Activated CD8-positive, alpha-beta T cell treated with anti-CD3 and anti-CD28 coated beads for 36 hours (primary cell): ENCODE data around the gene CABS1. TPM values are rescaled to one million over a fixed set of nuclear protein-coding genes. Genes with fewer than 3 reads are reported as not detected.

ENCODE experiments used
- ATAC-seq: fragments of 200-7000 bp; cut with Tn5 transposase; one replicate; pipeline ENCODE4 v1.10.0; 2021; ENCODE audit warnings: mild to moderate bottlenecking, moderate library complexity
- CTCF ChIA-PET: fragments of 350-600 bp; sonication (Branson Sonifier 250); formaldehyde crosslinking; loops from one replicate; lab custom pipeline; 2021; ENCODE audit warnings: antibody characterized with exemption; lab: Charles Lee
- POLR2A ChIA-PET: fragments of 350-600 bp; sonication (Branson Sonifier 250); formaldehyde crosslinking; loops from one replicate; lab custom pipeline; 2021; ENCODE audit warnings: antibody characterized with exemption; lab: Charles Lee
- DNase-seq: peaks from one replicate; pipeline ENCODE4 v3.0.0-alpha.2; 2020
- H3K27ac Mint-ChIP-seq: one replicate; pipeline ENCODE4 v1.8.0; 2021; ENCODE audit warnings: mild to moderate bottlenecking, mixed read lengths
- H3K27me3 Mint-ChIP-seq: one replicate; pipeline ENCODE4 v1.8.0; 2021; ENCODE audit warnings: mixed read lengths
- H3K36me3 Mint-ChIP-seq: one replicate; pipeline ENCODE4 v1.8.0; 2021; ENCODE audit warnings: low read depth, mixed read lengths
- H3K4me1 Mint-ChIP-seq: one replicate; pipeline ENCODE4 v1.8.0; 2021; ENCODE audit warnings: low read depth, mixed read lengths
- H3K4me3 Mint-ChIP-seq: one replicate; pipeline ENCODE4 v1.8.0; 2021; ENCODE audit warnings: mild to moderate bottlenecking, moderate library complexity, mixed read lengths
- H3K9me3 Mint-ChIP-seq: one replicate; pipeline ENCODE4 v1.8.0; 2021; ENCODE audit warnings: mixed read lengths
- CTCF ChIP-seq: fragments of 200-600 bp; IDR thresholded peaks from one replicate; pipeline ENCODE4 v1.8.0; 2022; ENCODE audit warnings: antibody characterized with exemption, mild to moderate bottlenecking
- intact Hi-C: fragments of 100-400 bp; cut with micrococcal nuclease; formaldehyde crosslinking; loops from one replicate; pipeline ENCODE4 v1.10.0; 2022
- total RNA-seq, 2 experiments: library from RNA; stranded (reverse); gene quantifications; one replicate each; pipeline ENCODE4 v1.2.3, GENCODE V29; 2021

CABS1 gene
- total RNA-seq, 2 experiments from 2014 or later, result not detected

- no peak for TF ChIP-seq CTCF
- no peaks in the 10 kb centered on the region for H3K4me1 Mint-ChIP-seq
- ChIA-PET POLR2A (no interaction called here), CTCF (no interaction called here)
- no peak overlapping the region for H3K27ac Mint-ChIP-seq
- no peaks in the 10 kb centered on the region for H3K36me3 Mint-ChIP-seq
- intact Hi-C loops, result no loop called here
- DNase-seq (no peak), ATAC-seq (no peak)
- H3K4me3 Mint-ChIP-seq, result no peak overlapping the region
- H3K9me3 Mint-ChIP-seq, result no peaks in the 10 kb centered on the region
- no peaks in the 10 kb centered on the region for H3K27me3 Mint-ChIP-seq
Observed at GRCh38 chr4:70356185-70356584, 21.4 kb downstream of the CABS1 start.

- DNase-seq, result no peak
- no peaks in the 10 kb centered on the region for H3K27me3 Mint-ChIP-seq
- no peak overlapping the region for H3K4me3 Mint-ChIP-seq
- no peaks in the 10 kb centered on the region for H3K36me3 Mint-ChIP-seq
- no peak for TF ChIP-seq CTCF
- H3K9me3 Mint-ChIP-seq, result no peaks in the 10 kb centered on the region
- ChIA-PET POLR2A (no interaction called here), CTCF (no interaction called here)
- ATAC-seq, result no peak
- intact Hi-C loops, result no loop called here
- H3K27ac Mint-ChIP-seq, result no peak overlapping the region
- H3K4me1 Mint-ChIP-seq, result no peaks in the 10 kb centered on the region
Observed at GRCh38 chr4:70359115-70359661, 24.4 kb downstream of the CABS1 start.

GRCh38 chr4:70360460-70360859 is 25.7 kb downstream of the CABS1 start, which contains the start of gene SMR3A:
Gene SMR3A, plus strand, starts transcription at chr4:70360760. Its CDS starts 1,356 bp downstream, at chr4:70362116.
- Mint-ChIP-seq H3K9me3 (no peaks in the 10 kb centered on the region), H3K27me3 (no peaks in the 10 kb centered on the region), H3K36me3 (no peaks in the 10 kb centered on the region), H3K4me3 (no peak within 1 kb of the TSS), H3K4me1 (no peaks in the 10 kb centered on the region), H3K27ac (no peak within 1 kb of the TSS)
- no peak for TF ChIP-seq CTCF
- DNase-seq (no peak), ATAC-seq (no peak)
- ChIA-PET CTCF (no interaction called here), POLR2A (no interaction called here)
- intact Hi-C loops, result no loop called here

- ATAC-seq (no peak), DNase-seq (no peak)
- POLR2A ChIA-PET, result no interaction called here
- intact Hi-C loops, result no loop called here
- H3K9me3 Mint-ChIP-seq, result no peaks in the 10 kb centered on the region
- no peak overlapping the region for H3K4me3 Mint-ChIP-seq
- CTCF ChIA-PET, result no interaction called here
- no peak for TF ChIP-seq CTCF
- no peaks in the 10 kb centered on the region for H3K36me3 Mint-ChIP-seq
- no peak overlapping the region for H3K27ac Mint-ChIP-seq
- no peaks in the 10 kb centered on the region for H3K27me3 Mint-ChIP-seq
- no peaks in the 10 kb centered on the region for H3K4me1 Mint-ChIP-seq
Observed at GRCh38 chr4:70364002-70364401, 29.2 kb downstream of the CABS1 start.

- TF ChIP-seq CTCF, result no peak
- Mint-ChIP-seq H3K36me3 (no peaks in the 10 kb centered on the region), H3K9me3 (no peaks in the 10 kb centered on the region), H3K4me3 (no peak overlapping the region), H3K27ac (no peak overlapping the region), H3K4me1 (no peaks in the 10 kb centered on the region), H3K27me3 (no peaks in the 10 kb centered on the region)
- DNase-seq, result no peak
- ChIA-PET CTCF (no interaction called here), POLR2A (no interaction called here)
- ATAC-seq, result no peak
- intact Hi-C loops, result no loop called here
Observed at GRCh38 chr4:70365479-70365878, 30.7 kb downstream of the CABS1 start.
